KBM-7 (cell line): Measurements from ENCODE around the gene CBR4.
"Not testable (repeated sequence)": the region's sequence is repeated elsewhere in the genome, so short reads cannot be mapped to it uniquely, and the experiment has no call there.

Experiments
- DNase-seq: peaks from one replicate; pipeline ENCODE4 v3.0.0-alpha.2; 2015
- in situ Hi-C: fragments of 300-500 bp; cut with MboI; formaldehyde crosslinking; loops from 2 replicates; pipeline ENCODE4 v1.14.3; 2020; ENCODE audit warnings: low sequenced_read_pairs, low pct_unique_long_range_greater_than_20kb, mixed read lengths

CBR4 gene

GRCh38 chr4:169000315-169000714 is 9.7 kb downstream of the CBR4 start:
- in situ Hi-C loops, result loop anchor here (25.0 kb wide), 1 partner anchor 487 kb away; no protein-coding TSS in a partner anchor
- no peak for DNase-seq

- DNase-seq, result no peak
- in situ Hi-C loops, result loop anchor here (25.0 kb wide), 1 partner anchor 487 kb away; no protein-coding TSS in a partner anchor
Measured at GRCh38 chr4:168999809-169000208, 10.2 kb downstream of the CBR4 start.

- no peak for DNase-seq
- in situ Hi-C loops, result no loop called here
Measured at GRCh38 chr4:168998596-168998995, 11.5 kb downstream of the CBR4 start.

- in situ Hi-C loops, result no loop called here
- peak; percentile 30 for DNase-seq
Measured at GRCh38 chr4:168995537-168996295, 14.3 kb downstream of the CBR4 start.

GRCh38 chr4:168994958-168995357 is 15.1 kb downstream of the CBR4 start:
- no peak for DNase-seq
- in situ Hi-C loops, result no loop called here

GRCh38 chr4:168993714-168994510 is 16.1 kb downstream of the CBR4 start:
- in situ Hi-C loops, result no loop called here
- DNase-seq, result no peak

GRCh38 chr4:168992952-168993482 is 17.0 kb downstream of the CBR4 start:
- not testable (repeated sequence) for DNase-seq

GRCh38 chr4:168981942-168982341 is 28.1 kb downstream of the CBR4 start:
- in situ Hi-C loops, result no loop called here
- no peak for DNase-seq

More at GRCh38 chr4:168992952-168993482, 17.0 kb downstream of the CBR4 start:
- in situ Hi-C loops, result not testable (repeated sequence)

- in situ Hi-C loops, result no loop called here
- DNase-seq, result no peak
Measured at GRCh38 chr4:168981460-168981859, 28.6 kb downstream of the CBR4 start.

- in situ Hi-C loops, result no loop called here
- DNase-seq, result no peak
Measured at GRCh38 chr4:168979338-168979737, 30.7 kb downstream of the CBR4 start.

- in situ Hi-C loops, result no loop called here
- no peak for DNase-seq
Measured at GRCh38 chr4:168978001-168978700, 31.9 kb downstream of the CBR4 start.

- in situ Hi-C loops, result no loop called here
Measured at GRCh38 chr4:168972596-168972995, 37.5 kb downstream of the CBR4 start.

GRCh38 chr4:168960716-168961115 is 49.3 kb downstream of the CBR4 start:
- DNase-seq, result no peak

More at GRCh38 chr4:168972596-168972995, 37.5 kb downstream of the CBR4 start:
- no peak for DNase-seq

GRCh38 chr4:168955674-168956073 is 54.4 kb downstream of the CBR4 start:
- no peak for DNase-seq
- in situ Hi-C loops, result no loop called here

More at GRCh38 chr4:168960716-168961115, 49.3 kb downstream of the CBR4 start:
- in situ Hi-C loops, result no loop called here

GRCh38 chr4:168952821-168953246 is 57.2 kb downstream of the CBR4 start:
- DNase-seq, result not testable (repeated sequence)

GRCh38 chr4:168945291-168945690 is 64.8 kb downstream of the CBR4 start:
- in situ Hi-C loops, result no loop called here
- DNase-seq, result no peak

More at GRCh38 chr4:168952821-168953246, 57.2 kb downstream of the CBR4 start:
- in situ Hi-C loops, result not testable (repeated sequence)

GRCh38 chr4:168942985-168943384 is 67.1 kb downstream of the CBR4 start:
- DNase-seq, result peak; percentile 15
- in situ Hi-C loops, result no loop called here
